Psoas muscle (tissue), 8 donors: ENCODE data around the gene FRY. TPM values are rescaled to one million over a fixed set of nuclear protein-coding genes. Genes with fewer than 3 reads are reported as not detected.
A peak's percentile ranks its signal among the peaks of the same experiment; 100 is the strongest.

Experiments used
- ATAC-seq, 4 donors: fragments of 200-7000 bp; cut with Tn5 transposase; one replicate each; pipeline ENCODE4 v1.9.1; 2020; ENCODE audit warnings: moderate library complexity in 3 of 4, mild to moderate bottlenecking in 2 of 4
- DNase-seq, 2 donors: peaks; one replicate each; pipeline ENCODE4 v3.0.0-alpha.2; 2020
- H3K27ac ChIP-seq: fragments of 200-600 bp; one replicate; pipeline ENCODE4 v1.8.0; 2022
- H3K27me3 ChIP-seq, 3 donors: fragments of 200-600 bp in 1 of 3; one replicate each; pipeline versions ENCODE4 v1.6.1 to v1.8.0; 2013 to 2022; ENCODE audit warnings: low read length in 2 of 3, mild to moderate bottlenecking in 2 of 3, moderate library complexity in 1 of 3; ENCODE audit not compliant: insufficient read depth in 3 of 3
- H3K36me3 ChIP-seq, 2 donors: fragments of 200-600 bp in 1 of 2; one replicate each; pipeline versions ENCODE4 v1.6.1 to v1.8.0; 2013 to 2022; ENCODE audit warnings: low read depth in 1 of 2, mild to moderate bottlenecking in 1 of 2, moderate library complexity in 1 of 2; ENCODE audit not compliant: insufficient read depth in 1 of 2
- H3K4me1 ChIP-seq: fragments of 200-600 bp; one replicate; pipeline ENCODE4 v1.8.0; 2022
- H3K4me3 ChIP-seq: fragments of 200-600 bp; one replicate; pipeline ENCODE4 v1.8.0; 2022; ENCODE audit warnings: mild to moderate bottlenecking
- H3K9me3 ChIP-seq: fragments of 200-600 bp; one replicate; pipeline ENCODE4 v1.8.0; 2022
- WGBS, 3 donors: extraction: QIAGEN DNeasy Blood & Tissue Kit; methylation state at CpG; one replicate each; pipeline versions ENCODE4 v1.1.6 to v1.1.7; 2013; 5-methylcytosine and 5-hydroxymethylcytosine counted together
- intact Hi-C, 2 donors: fragments of 100-400 bp; cut with DNase I; formaldehyde crosslinking; loops; one replicate each; pipeline versions ENCODE4 v1.11.0 to v1.14.2; 2022
- polyA plus RNA-seq, 3 donors: library from polyadenylated mRNA; stranded (reverse); fragments of 200-250 nt; gene quantifications; one replicate each; pipeline ENCODE4 v1.2.3, GENCODE V29; 2013
- total RNA-seq, 4 donors: library from RNA; stranded (reverse); fragmentation: NEBNext Ultra II Directional in 2 of 4; extraction: Animal tissue kit (Norgen Biotek cat#: 25700) in 2 of 4; gene quantifications; one replicate each; pipeline versions ENCODE4 v1.2.1 to v1.2.4, GENCODE V29; 2021 to 2023
- TF ChIP-seq, protein P1 (sequence below): fragments of 200-600 bp; IDR thresholded peaks from one replicate; pipeline ENCODE4 v1.8.0; 2022; ENCODE audit warnings: antibody characterized with exemption
- donor health status: healthy with polysubstance abuse.
- donor health status: DM: no; HTN: no; CAD: no; lungs with moderate emphysema.
- donor health status: Bipolar disorder and iron deficiency.
- donor health status: healthy.
- donor health status: DM: yes; HTN: yes; CAD: no.
- donor health status: DM: no; HTN: no; CAD: no.
- donor health status: DM: no; HTN: no; CAD: no.
- donor health status: DM: yes; HTN: yes; CAD: no.

FRY gene
- total and polyA plus RNA-seq, 7 donors = 7.1 to 56.9 (median 24.0) TPM

DNA sequence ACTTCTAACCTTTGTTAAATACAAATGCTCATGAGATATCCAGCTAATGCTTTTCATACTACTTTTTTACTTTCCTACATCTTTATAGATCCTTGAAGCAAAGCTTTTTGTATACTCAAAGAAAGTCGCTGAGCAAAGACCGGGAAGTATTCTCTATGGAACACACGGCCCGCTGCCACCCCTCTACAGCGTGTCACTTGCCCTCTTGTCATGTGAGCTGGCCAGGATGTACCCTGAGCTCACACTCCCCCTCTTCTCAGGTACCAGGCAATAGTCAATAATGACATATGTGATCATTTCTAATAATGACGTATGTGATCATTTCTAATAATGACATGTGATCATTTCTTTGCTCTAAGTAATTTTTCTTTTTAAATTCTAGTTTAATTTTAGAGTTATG is 170.7 kb downstream of the FRY start:
- no peak for DNase-seq
- intact Hi-C loops = no loop called here
- TF ChIP-seq, protein P1, sequence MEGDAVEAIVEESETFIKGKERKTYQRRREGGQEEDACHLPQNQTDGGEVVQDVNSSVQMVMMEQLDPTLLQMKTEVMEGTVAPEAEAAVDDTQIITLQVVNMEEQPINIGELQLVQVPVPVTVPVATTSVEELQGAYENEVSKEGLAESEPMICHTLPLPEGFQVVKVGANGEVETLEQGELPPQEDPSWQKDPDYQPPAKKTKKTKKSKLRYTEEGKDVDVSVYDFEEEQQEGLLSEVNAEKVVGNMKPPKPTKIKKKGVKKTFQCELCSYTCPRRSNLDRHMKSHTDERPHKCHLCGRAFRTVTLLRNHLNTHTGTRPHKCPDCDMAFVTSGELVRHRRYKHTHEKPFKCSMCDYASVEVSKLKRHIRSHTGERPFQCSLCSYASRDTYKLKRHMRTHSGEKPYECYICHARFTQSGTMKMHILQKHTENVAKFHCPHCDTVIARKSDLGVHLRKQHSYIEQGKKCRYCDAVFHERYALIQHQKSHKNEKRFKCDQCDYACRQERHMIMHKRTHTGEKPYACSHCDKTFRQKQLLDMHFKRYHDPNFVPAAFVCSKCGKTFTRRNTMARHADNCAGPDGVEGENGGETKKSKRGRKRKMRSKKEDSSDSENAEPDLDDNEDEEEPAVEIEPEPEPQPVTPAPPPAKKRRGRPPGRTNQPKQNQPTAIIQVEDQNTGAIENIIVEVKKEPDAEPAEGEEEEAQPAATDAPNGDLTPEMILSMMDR = no peak
- Histone ChIP-seq H3K4me1 (no peaks in the 10 kb centered on the region), H3K4me3 (no peak overlapping the region), H3K27ac (peak overlapping the region; percentile 4), H3K36me3 (peaks cover 0 to 41% of the 10 kb centered on the region in 2 donors), H3K9me3 (no peaks in the 10 kb centered on the region), H3K27me3 (no peaks in the 10 kb centered on the region)
- WGBS, 3 donors = 67 to 82% (median 67%) methylated on average over 6 of the region's 6 CpGs
- ATAC-seq = peak; percentile 57 to 70 (median 66)

DNA sequence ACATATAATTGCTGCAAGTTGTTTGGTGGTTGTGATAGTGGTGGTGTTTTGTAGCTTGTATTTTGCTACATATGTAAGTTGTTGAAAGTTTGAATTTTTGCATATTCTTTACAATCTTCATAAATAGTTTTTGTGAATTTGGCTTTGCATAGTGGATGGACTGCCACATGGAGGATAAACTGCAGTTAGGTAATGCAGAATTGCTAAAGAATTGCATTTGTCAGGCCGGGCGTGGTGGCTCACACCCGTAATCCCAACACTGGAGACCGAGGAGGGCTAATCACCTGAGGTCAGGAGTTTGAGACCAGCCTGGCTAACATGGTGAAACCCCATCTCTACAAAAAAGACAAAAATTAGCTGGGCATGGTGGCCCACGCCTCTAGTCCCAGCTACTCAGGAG is 171.6 kb downstream of the FRY start:
- peaks cover 0 to 51% of the 10 kb centered on the region in 2 donors for H3K36me3 ChIP-seq

DNA sequence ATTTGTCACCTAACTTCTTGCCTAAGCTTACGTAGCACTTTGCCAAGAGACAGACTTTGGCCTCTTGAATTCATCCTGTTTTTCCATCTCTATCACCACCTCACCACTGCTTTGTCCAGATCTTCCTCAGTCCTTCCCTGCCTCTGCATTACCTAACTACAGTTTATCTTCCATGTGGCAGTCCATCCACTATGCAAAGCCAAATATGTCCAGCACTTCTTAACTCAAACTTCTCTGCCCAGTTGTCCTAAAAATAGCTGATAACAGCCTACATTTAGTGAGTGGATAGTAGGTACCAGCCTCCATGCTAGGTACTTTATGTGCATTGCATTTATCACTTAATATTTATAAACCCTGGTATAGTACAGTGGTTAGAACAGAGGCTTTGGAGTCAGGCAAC is 172.2 kb downstream of the FRY start:
- 60 to 71% (median 60%) methylated on average over 1 of the region's 1 CpG for WGBS, 3 donors
- H3K4me1 ChIP-seq = no peaks in the 10 kb centered on the region
- DNase-seq (no peak), ATAC-seq (peak in 1 of 4 donors; percentile 42)
- peaks cover 0 to 56% of the 10 kb centered on the region in 2 donors for H3K36me3 ChIP-seq
- no peaks in the 10 kb centered on the region for H3K9me3 ChIP-seq
- TF ChIP-seq, protein P1 = no peak
- H3K27ac ChIP-seq = no peak overlapping the region
- intact Hi-C loops = no loop called here
- no peaks in the 10 kb centered on the region for H3K27me3 ChIP-seq
- H3K4me3 ChIP-seq = no peak overlapping the region

More for the DNA sequence above, 171.6 kb downstream of the FRY start:
- Histone ChIP-seq H3K9me3 (no peaks in the 10 kb centered on the region), H3K27ac (no peak overlapping the region), H3K4me1 (no peaks in the 10 kb centered on the region), H3K27me3 (no peaks in the 10 kb centered on the region), H3K4me3 (no peak overlapping the region)
- 84 to 99% (median 97%) methylated on average over 5 of the region's 5 CpGs for WGBS, 3 donors
- intact Hi-C loops = no loop called here
- ATAC-seq (no peak), DNase-seq (no peak)
- TF ChIP-seq, protein P1 = no peak

DNA sequence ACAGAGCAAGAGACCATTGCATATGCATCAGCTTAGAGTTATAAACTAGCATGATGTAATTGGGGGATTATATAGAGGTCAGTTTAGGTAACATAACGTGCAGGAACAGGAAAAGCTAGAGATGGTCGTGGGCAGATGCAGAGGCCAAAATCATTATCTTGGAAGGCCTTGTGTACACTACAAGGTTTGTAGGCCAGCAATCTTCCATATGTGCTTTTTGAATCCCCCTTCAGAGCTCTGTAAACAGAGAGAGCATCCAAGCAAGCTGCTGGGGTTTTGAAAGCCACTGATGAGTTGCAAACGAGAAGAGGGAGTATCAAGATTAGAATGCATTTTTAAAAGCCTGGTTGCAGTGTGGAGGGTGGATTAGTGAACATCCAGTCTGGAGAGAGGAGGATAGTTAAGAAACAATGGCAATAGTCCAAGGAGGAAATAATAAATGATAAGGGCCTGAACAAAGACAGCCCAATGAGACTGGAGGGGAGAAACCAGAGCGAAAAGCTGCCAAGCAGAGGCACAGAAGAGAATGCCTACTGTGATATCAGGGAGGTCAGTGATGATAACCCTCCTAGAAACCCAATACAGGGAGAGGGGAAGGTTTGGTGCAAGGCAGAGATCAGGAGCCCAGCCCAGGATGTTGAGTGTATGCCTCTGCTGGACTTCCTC is 174.0 kb downstream of the FRY start:
- ATAC-seq (no peak), DNase-seq (no peak)
- no peaks in the 10 kb centered on the region for H3K4me1 ChIP-seq
- intact Hi-C loops = no loop called here
- peaks cover 3 to 70% of the 10 kb centered on the region in 2 donors for H3K36me3 ChIP-seq
- H3K9me3 ChIP-seq = no peaks in the 10 kb centered on the region
- no peaks in the 10 kb centered on the region for H3K27me3 ChIP-seq
- TF ChIP-seq, protein P1 = no peak
- H3K27ac ChIP-seq = no peak overlapping the region
- WGBS, 3 donors = 57 to 65% (median 61%) methylated on average over 4 of the region's 4 CpGs
- H3K4me3 ChIP-seq = no peak overlapping the region
